Right renal pelvis (tissue), 4 donors: Measurements from ENCODE around the gene CDV3. TPM values are rescaled to one million over a fixed set of nuclear protein-coding genes. Genes with fewer than 3 reads are reported as not detected.

Source experiments
- DNase-seq, 4 donors: peaks; one replicate each; pipeline ENCODE4 v3.0.0-alpha.2; 2013; ENCODE audit warnings: low read depth in 4 of 4, low spot score in 3 of 4, missing footprints in 1 of 4
- polyA plus RNA-seq, 4 donors: library from polyadenylated mRNA; unstranded; fragments of 120-200 nt; gene quantifications; one replicate each; pipeline ENCODE4 v1.2.1, GENCODE V29; 2013; ENCODE audit not compliant: insufficient read length in 4 of 4

The CDV3 gene
- polyA plus RNA-seq, 4 donors, result 130 to 159 (median 154) TPM

DNA sequence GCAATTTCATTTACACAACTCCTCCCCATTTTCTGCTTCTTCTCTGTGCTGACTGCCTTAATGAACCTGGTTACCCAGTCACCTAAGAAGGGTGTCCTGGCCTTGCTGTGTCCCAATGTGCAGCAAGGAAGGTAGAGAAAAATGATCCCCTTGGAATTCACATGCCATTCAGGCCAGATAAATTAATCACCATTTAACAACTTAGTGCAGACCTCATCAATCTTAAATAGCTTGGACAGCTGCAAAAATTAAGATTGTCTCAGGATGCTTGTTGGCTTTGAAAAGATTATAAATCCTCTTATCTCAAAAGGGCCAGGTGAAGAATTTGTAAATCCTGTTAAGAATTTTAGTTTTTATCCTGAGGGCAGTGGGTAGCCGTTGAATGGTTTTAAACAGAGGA, 9.7 kb upstream of the CDV3 start:
- DNase-seq, result no peak

GRCh38 chr3:133568294-133569014, 5.0 kb upstream of the CDV3 start:
- no peak for DNase-seq

GRCh38 chr3:133570139-133570936, 3.1 kb upstream of the CDV3 start:
- DNase-seq, result no peak

DNA sequence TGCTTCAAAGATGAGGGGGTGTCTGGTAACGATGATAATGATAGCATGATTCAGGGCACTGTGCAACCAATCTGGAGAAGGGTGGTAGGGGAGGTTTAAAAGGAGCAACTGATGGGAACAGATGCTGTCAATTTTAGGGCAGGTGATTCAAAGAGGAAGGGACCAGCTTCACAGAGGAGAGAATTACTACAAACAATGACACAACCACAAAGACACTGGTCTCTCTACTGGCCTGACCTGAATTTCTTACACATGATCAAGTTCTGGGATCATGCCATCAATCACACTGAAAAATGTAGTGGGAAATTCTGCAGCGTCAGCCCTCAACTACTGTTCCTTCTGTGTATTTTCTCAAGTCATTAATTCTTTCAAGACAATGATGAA, 2.6 kb upstream of the CDV3 start:
- DNase-seq, result no peak

DNA sequence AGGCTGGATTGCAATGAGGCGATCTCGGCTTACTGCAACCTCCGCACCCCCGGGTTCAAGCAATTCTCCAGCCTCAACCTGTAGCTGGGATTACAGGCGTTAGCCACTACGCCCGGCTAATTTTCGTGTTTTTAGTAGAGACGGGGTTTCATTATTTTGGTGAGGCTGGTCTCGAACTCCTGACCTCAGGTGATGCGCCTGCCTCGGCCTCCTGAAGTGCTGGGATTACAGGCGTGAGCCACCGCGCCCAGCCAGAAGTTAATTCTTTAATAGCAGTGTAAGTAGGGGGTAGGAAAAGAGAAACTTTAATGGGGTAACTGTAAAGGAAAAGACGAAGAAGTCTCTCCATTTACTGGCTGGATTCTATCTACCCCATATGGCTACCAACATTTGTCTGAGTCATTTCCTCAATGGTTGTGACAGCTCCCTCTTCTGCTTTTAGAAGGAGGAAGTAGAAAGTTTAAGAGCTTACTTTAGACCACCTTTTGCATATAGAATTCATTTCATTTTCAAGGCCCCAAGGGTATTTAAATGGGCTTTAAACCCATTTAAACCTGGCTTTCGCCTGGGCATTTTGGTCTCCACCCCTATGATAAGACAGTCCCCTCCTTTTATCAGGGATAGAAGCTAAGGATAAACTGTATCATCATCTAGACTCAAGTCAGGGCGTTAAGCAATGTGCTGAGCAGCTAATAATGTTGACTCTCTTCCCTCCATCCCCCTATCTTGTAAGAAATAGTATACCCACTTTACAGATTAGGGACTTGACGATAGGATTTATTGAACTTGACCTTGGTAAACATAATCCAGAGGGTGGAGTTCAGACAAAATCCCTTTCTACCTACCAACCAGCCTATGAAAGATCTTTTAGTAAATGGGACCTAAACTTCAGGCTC, 1.1 kb upstream of the CDV3 start:
- DNase-seq, result no peak

DNA sequence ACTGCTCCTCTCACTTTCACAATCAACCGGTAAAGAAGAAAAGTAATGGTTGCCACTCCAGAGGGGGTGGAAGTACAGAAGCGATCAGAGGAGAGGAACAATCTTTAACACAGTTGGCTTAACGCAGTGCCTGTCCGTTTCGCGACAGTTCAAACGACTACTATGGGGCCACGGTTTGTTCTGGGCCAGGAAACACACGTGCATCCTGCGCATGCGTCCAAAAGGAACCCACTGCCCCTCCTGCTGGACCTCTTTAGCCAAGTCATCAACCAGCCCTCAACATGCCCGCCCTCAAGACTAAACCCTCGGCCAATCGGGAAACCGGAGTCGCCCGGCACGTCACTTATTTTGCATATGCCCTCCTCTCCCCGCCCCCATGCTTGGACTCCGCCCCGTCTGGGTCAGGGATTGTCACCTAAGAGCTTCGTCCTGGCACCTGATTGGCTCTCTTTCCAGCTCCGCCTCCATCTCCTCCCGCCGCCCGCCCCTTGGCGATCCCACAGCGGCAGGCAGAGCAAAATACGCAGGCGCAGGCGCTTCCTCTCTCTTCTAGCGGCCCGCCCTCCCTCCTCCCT, 345 bp upstream of the CDV3 start:
- peak; percentile 100 for DNase-seq

- peak in 3 of 4 donors; percentile 40 to 61 (median 58) for DNase-seq
These were observed 885 bp downstream of the CDV3 start for GRCh38 chr3:133574260-133574881.

- DNase-seq, result no peak
These were observed 1.6 kb downstream of the CDV3 start for GRCh38 chr3:133575086-133575485.

DNA sequence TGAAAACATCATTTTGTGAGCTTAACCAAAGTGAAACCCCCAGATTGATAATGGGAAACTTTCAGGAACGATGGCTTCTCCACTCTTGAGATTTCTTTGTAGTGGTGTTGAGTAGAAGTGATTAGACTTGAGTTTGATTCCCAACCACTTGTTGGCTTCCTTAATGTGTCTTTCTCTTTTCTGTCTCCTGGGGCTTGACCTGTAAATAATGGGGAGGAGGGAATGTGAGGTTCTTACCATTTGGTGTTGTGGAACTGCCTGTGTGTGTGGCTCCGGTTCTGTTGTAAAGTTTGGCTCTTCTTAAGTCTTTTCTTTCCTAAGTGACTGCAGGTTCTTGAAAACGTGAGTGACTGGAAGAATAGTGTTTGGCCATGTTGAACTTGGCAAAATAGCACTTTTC, 2.7 kb downstream of the CDV3 start:
- no peak for DNase-seq

- DNase-seq, result no peak
These were observed 5.2 kb downstream of the CDV3 start for GRCh38 chr3:133578548-133579191.

GRCh38 chr3:133583396-133583795, 9.9 kb downstream of the CDV3 start:
- DNase-seq, result no peak

- no peak for DNase-seq
These were observed 14.5 kb downstream of the CDV3 start for GRCh38 chr3:133588035-133588434.

- no peak for DNase-seq
These were observed 15.4 kb downstream of the CDV3 start for GRCh38 chr3:133588784-133589465.

GRCh38 chr3:133589503-133589902, 16.0 kb downstream of the CDV3 start:
- DNase-seq, result no peak

DNA sequence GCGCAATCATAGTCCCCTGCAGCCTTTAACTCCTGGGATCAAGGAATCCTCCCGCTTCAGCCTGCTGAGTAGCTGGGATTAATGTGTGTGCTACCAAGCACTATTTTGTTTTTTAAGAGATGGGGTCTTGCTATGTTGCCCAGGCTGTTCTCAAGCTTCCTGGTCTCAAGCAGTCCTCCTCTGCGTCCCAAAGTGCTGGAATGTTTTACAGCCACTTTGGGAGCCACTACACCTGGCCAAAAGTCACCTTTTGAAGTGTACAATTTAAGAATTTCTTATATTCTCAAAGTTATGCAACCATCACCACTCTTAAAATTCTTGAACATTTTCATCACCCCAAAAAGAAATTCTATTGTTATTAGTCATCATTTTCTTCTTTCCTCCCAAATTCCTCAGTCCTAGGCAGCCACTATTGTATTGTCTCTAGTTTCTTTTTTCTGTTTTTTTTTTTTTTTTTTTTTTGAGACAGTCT, 17.8 kb downstream of the CDV3 start:
- DNase-seq, result no peak

DNA sequence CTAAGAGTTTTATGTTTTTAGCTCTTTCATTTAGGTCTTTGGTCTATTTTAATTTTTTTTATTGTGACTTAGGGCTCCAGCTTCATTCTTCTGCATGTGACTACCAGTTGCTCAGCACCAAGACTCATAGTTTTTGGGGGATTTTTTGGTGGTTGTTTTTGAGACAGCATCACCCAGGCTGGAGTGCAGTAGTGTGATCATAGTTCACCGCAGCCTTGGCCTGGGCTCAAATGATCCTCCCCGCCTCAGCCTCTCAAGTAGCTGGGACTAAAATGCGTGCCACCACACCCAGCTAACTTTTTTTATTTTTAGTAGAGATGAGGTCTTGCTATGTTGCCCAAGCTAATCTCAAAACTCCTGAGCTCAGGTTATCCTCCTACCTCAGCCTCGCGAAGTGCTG, 19.4 kb downstream of the CDV3 start:
- no peak for DNase-seq

- no peak for DNase-seq
These were observed 19.8 kb downstream of the CDV3 start for GRCh38 chr3:133593243-133593642.

- DNase-seq, result no peak
These were observed 21.9 kb downstream of the CDV3 start for GRCh38 chr3:133595341-133595740.

DNA sequence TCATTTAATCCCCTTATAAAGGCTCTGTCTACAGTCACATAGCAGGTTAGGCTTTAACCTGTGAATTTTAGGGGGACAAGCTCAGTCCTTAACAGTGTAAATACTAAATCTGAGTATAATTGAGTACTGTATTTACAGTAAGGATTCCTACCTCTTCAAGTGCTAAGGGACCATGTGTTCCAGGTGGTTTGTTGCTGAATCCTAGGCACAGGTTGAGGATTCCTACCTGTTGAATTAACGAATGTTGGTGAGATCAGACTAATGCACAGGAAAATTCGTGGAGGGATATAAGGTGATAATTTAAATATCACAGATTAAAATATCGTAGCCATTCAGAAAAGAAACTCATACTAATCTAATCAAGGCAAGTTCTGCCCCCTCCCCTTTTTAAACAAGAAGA, 24.9 kb downstream of the CDV3 start:
- DNase-seq, result no peak
